ENCODE measurements around the gene C16orf74. TPM values are rescaled to one million over a fixed set of nuclear protein-coding genes. Genes with fewer than 3 reads are reported as not detected.
A peak's percentile ranks its signal among the peaks of the same experiment; 100 is the strongest.

Gene C16orf74
- total RNA-seq, 1 donor from 2014 or later, result 3.1 TPM

- Mint-ChIP-seq H3K4me1 (ENCODE audit: unreplicated experiment) (peaks cover 8% of the 10 kb centered on the region), H3K9me3 (no peaks in the 10 kb centered on the region), H3K36me3 (no peaks in the 10 kb centered on the region), H3K4me3 (no peak overlapping the region), H3K27me3 (no peaks in the 10 kb centered on the region), H3K27ac (no peak overlapping the region)
- TF ChIP-seq CTCF (conservative IDR thresholded peaks at IDR 0.05), result no peak
- DNase-seq (ENCODE audit: extremely low spot score, unreplicated experiment), result no peak
These were observed 15.7 kb downstream of the C16orf74 start for GRCh38 chr16:85735225-85735635.

- H3K36me3 Mint-ChIP-seq, result no peaks in the 10 kb centered on the region
- H3K27me3 Mint-ChIP-seq, result no peaks in the 10 kb centered on the region
- no peak overlapping the region for H3K4me3 Mint-ChIP-seq
- H3K4me1 Mint-ChIP-seq (ENCODE audit: unreplicated experiment), result peaks cover 11% of the 10 kb centered on the region
- no peak overlapping the region for H3K27ac Mint-ChIP-seq
- H3K9me3 Mint-ChIP-seq, result no peaks in the 10 kb centered on the region
- peak; percentile 66 for DNase-seq (ENCODE audit: extremely low spot score, unreplicated experiment)
- TF ChIP-seq CTCF (conservative IDR thresholded peaks at IDR 0.05), result no peak
These were observed 16.4 kb downstream of the C16orf74 start for GRCh38 chr16:85734311-85735017.

- Mint-ChIP-seq H3K27me3 (no peaks in the 10 kb centered on the region), H3K27ac (no peak overlapping the region), H3K4me1 (ENCODE audit: unreplicated experiment) (peaks cover 13% of the 10 kb centered on the region), H3K9me3 (no peaks in the 10 kb centered on the region), H3K36me3 (no peaks in the 10 kb centered on the region), H3K4me3 (no peak overlapping the region)
- no peak for DNase-seq (ENCODE audit: extremely low spot score, unreplicated experiment)
- no peak for TF ChIP-seq CTCF (conservative IDR thresholded peaks at IDR 0.05)
These were observed 17.1 kb downstream of the C16orf74 start for GRCh38 chr16:85733839-85734170.

- no peak for DNase-seq (ENCODE audit: extremely low spot score, unreplicated experiment)
- Mint-ChIP-seq H3K27ac (no peak overlapping the region), H3K36me3 (no peaks in the 10 kb centered on the region), H3K4me1 (ENCODE audit: unreplicated experiment) (peaks cover 13% of the 10 kb centered on the region), H3K4me3 (no peak overlapping the region), H3K9me3 (no peaks in the 10 kb centered on the region), H3K27me3 (no peaks in the 10 kb centered on the region)
- TF ChIP-seq CTCF (conservative IDR thresholded peaks at IDR 0.05), result no peak
These were observed 17.6 kb downstream of the C16orf74 start for GRCh38 chr16:85733155-85733838.

GRCh38 chr16:85731179-85731578 is 19.7 kb downstream of the C16orf74 start:
- Mint-ChIP-seq H3K4me3 (no peak overlapping the region), H3K27me3 (peaks cover 3% of the 10 kb centered on the region), H3K27ac (no peak overlapping the region), H3K4me1 (ENCODE audit: unreplicated experiment) (peaks cover 13% of the 10 kb centered on the region), H3K36me3 (no peaks in the 10 kb centered on the region), H3K9me3 (no peaks in the 10 kb centered on the region)
- no peak for TF ChIP-seq CTCF (conservative IDR thresholded peaks at IDR 0.05)
- DNase-seq (ENCODE audit: extremely low spot score, unreplicated experiment), result no peak
